Measurements from ENCODE around the gene PFDN2. TPM values are rescaled to one million over a fixed set of nuclear protein-coding genes. Genes with fewer than 3 reads are reported as not detected.

Gene PFDN2
- total RNA-seq, 6 experiments from 2014 or later: 77.4 to 114 (median 92.8) TPM

- Mint-ChIP-seq H3K27ac (no peak overlapping the region), H3K9me3 (no peaks in the 10 kb centered on the region)
Observed at GRCh38 chr1:161077426-161077825, 40.4 kb downstream of the PFDN2 start.

DNA sequence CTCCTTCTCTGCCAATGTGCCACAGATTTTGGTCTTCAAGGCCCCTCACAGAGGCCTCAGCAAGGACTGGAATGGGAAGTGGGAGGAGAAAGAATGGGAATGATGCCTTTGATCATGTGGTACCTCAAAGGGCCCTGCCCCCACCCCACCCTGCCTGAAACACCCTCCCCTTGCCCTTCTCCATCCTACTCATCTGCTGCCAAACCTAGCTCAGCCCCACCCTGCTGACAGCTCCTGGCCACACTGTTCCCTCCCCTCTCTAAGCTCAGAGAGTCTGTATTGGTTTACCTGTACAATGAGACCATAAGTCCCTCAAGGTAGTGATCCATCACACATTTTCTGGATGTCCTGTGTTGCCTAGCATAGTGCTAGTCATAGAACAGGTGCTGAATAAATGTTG is 41.4 kb downstream of the PFDN2 start:
- no peaks in the 10 kb centered on the region; the same call in 1 of the 2 replicates for H3K27me3 Mint-ChIP-seq (ENCODE audit: insufficient read depth)
- no peaks in the 10 kb centered on the region for H3K36me3 Mint-ChIP-seq (ENCODE audit: low read depth)
- no peak for DNase-seq
- no peak overlapping the region for H3K4me3 Mint-ChIP-seq
- no peaks in the 10 kb centered on the region for H3K9me3 Mint-ChIP-seq
- TF ChIP-seq, protein P1, sequence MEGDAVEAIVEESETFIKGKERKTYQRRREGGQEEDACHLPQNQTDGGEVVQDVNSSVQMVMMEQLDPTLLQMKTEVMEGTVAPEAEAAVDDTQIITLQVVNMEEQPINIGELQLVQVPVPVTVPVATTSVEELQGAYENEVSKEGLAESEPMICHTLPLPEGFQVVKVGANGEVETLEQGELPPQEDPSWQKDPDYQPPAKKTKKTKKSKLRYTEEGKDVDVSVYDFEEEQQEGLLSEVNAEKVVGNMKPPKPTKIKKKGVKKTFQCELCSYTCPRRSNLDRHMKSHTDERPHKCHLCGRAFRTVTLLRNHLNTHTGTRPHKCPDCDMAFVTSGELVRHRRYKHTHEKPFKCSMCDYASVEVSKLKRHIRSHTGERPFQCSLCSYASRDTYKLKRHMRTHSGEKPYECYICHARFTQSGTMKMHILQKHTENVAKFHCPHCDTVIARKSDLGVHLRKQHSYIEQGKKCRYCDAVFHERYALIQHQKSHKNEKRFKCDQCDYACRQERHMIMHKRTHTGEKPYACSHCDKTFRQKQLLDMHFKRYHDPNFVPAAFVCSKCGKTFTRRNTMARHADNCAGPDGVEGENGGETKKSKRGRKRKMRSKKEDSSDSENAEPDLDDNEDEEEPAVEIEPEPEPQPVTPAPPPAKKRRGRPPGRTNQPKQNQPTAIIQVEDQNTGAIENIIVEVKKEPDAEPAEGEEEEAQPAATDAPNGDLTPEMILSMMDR (IDR thresholded peaks at IDR 0.05): no peak
- peaks cover 16% of the 10 kb centered on the region for H3K4me1 Mint-ChIP-seq (ENCODE audit: low read depth)
- no peak overlapping the region for H3K27ac Mint-ChIP-seq

More at GRCh38 chr1:161077426-161077825, 40.4 kb downstream of the PFDN2 start:
- Mint-ChIP-seq H3K27me3 (ENCODE audit: insufficient read depth) (no peaks in the 10 kb centered on the region; the same call in 1 of the 2 replicates), H3K4me1 (ENCODE audit: low read depth) (peaks cover 27% of the 10 kb centered on the region), H3K36me3 (ENCODE audit: low read depth) (no peaks in the 10 kb centered on the region), H3K4me3 (no peak overlapping the region)
- DNase-seq: no peak
- TF ChIP-seq, protein P1 (IDR thresholded peaks at IDR 0.05): no peak

DNA sequence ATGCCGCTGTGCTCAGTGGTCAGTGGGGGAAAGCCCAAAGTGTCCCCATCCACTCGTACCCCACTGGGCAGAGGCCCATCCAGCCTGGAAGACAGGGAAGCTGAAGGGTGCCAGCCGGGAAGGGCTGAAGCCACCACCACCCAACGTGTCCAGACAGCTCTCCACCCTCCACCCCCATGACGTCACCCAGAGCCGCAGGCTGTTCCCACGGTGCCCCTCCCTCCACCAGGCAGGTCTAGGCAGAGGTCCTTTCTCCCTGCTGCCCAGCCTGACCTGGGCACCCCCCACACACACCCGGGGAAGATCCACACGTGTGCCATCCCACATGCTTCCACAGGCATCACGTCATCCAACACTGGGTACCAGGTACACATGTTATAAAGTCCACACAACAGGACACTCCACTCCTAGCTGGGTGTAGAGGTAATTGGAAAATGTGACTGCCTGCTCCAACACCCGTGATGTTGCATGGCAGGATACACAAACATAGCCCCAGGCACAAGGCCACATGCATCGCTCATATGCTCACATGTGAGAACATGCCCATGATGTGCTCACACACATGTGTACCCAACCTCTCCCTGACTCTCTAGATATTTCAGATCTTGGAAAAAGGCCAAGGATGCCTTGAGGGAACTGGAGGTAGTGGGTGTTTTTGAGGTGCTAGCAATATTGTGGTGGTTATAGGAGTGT is 43.0 kb downstream of the PFDN2 start:
- DNase-seq: no peak
- TF ChIP-seq, protein P1 (IDR thresholded peaks at IDR 0.05): no peak
- Mint-ChIP-seq H3K4me3 (no peak overlapping the region), H3K36me3 (ENCODE audit: low read depth) (no peaks in the 10 kb centered on the region), H3K27me3 (ENCODE audit: insufficient read depth) (peaks cover 2% of the 10 kb centered on the region), H3K9me3 (no peaks in the 10 kb centered on the region), H3K27ac (no peak overlapping the region), H3K4me1 (ENCODE audit: low read depth) (peaks cover under 1% of the 10 kb centered on the region)

DNA sequence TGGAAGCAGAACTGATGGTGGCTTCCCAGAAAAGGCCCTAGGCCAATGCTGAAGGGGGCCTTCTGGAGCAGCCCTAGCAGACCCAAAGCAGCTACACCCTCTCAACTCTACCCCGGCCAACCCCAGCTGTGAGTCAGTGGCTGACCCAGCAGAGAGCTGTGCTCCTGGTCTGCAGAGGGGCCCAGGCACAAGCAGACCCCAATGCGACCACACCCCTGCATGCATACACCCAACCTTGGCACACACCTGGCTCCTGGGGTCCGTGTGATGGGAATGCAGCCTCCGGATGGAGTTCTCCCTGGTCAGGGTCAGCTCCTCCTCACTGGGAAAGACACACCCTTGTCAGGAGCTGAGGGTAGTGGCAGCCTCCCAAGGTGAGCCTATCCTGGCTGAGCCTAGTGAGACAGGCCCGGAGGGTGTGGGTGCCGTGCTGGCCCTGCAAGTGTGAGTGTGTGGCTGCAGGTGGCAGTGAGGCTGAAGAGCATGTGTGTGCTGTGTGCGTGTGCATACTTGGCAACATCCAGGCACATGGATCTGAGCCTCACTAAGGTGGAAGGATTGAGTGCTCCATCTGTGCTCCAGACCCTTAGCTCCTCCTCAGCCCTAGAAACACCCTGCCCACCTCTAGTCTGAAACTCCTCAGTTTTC is 44.2 kb downstream of the PFDN2 start:
- Mint-ChIP-seq H3K9me3 (no peaks in the 10 kb centered on the region), H3K27ac (no peak overlapping the region), H3K36me3 (ENCODE audit: low read depth) (no peaks in the 10 kb centered on the region), H3K27me3 (ENCODE audit: insufficient read depth) (peaks cover 2% of the 10 kb centered on the region), H3K4me3 (no peak overlapping the region), H3K4me1 (ENCODE audit: low read depth) (no peaks in the 10 kb centered on the region)
- DNase-seq: no peak
- TF ChIP-seq, protein P1 (IDR thresholded peaks at IDR 0.05): no peak

DNA sequence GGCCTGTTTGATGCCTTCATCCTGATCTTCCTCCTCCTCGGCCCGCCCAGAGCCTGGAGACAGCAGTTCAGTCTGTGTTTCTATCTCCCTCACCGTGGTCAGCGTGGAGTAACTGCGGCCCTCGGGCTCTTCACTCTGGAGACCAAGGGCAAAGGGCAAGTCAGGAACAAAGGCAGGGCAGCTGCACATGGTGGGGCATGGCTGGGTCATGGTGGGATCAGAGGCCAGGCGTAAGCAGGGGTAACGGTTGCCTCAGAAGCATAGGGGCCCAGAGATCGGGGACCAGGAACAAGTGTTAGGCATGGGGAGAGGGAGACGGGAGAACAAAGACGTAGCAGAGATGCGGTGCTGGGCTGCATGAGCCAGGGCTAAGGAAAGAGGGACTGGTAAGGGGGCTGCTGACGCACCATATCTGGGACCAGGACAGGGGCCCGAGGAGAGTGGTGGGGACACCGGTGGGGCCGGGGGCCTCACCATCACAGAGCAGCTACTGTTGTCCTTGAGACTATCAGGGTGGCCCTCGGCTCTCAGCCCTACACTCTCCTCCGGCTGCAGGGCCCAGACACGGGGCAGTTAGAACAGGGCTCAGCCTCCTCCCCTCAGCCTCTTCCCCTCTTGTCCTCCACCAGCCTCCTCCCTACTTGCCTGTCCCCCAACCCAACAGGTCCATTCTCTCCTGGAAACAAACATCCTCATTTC is 44.9 kb downstream of the PFDN2 start:
- Mint-ChIP-seq H3K27ac (no peak overlapping the region), H3K27me3 (ENCODE audit: insufficient read depth) (peaks cover 2% of the 10 kb centered on the region), H3K9me3 (no peaks in the 10 kb centered on the region), H3K4me1 (ENCODE audit: low read depth) (peaks cover 5% of the 10 kb centered on the region; the same call in 1 of the 2 replicates), H3K36me3 (ENCODE audit: low read depth) (no peaks in the 10 kb centered on the region), H3K4me3 (no peak overlapping the region)
- DNase-seq: no peak
- TF ChIP-seq, protein P1 (IDR thresholded peaks at IDR 0.05): no peak

Data from HFFc6 (cell line).